HG02852 (cell line): ENCODE results near the gene NOL4L.
"Not testable (repeated sequence)": the region's sequence is repeated elsewhere in the genome, so short reads cannot be mapped to it uniquely, and the experiment has no call there.

ENCODE experiments used
- ATAC-seq: cut with Tn5 transposase; IDR thresholded peaks from one replicate; pipeline ENCODE4 v1.9.1; 2021; ENCODE audit warnings: mild to moderate bottlenecking, moderate library complexity; ENCODE audit not compliant: unreplicated experiment

NOL4L gene

GRCh38 chr20:32437391-32438074 lies 147.6 kb downstream of the NOL4L start:
- no peak for ATAC-seq

GRCh38 chr20:32436968-32437367 lies 148.2 kb downstream of the NOL4L start:
- ATAC-seq: no peak

DNA sequence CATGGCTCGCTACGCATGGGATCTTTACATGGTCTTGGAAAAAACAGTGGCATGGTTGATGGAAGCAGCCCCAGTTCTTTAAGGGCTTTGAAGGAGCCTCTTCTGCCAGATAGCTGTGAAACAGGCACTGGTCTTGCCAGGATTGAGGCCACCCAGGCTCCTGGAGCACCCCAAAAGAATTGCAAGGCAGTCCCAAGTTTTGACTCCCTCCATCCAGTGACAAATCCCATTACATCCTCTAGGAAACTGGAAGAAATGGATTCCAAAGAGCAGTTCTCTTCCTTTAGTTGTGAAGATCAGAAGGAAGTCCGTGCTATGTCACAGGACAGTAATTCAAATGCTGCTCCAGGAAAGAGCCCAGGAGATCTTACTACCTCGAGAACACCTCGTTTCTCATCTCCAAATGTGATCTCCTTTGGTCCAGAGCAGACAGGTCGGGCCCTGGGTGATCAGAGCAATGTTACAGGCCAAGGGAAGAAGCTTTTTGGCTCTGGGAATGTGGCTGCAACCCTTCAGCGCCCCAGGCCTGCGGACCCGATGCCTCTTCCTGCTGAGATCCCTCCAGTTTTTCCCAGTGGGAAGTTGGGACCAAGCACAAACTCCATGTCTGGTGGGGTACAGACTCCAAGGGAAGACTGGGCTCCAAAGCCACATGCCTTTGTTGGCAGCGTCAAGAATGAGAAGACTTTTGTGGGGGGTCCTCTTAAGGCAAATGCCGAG lies 148.8 kb downstream of the NOL4L start:
- no peak for ATAC-seq

GRCh38 chr20:32435449-32436107 lies 149.6 kb downstream of the NOL4L start:
- ATAC-seq: no peak

- no peak for ATAC-seq
These were observed 150.7 kb downstream of the NOL4L start for GRCh38 chr20:32434434-32434833.

DNA sequence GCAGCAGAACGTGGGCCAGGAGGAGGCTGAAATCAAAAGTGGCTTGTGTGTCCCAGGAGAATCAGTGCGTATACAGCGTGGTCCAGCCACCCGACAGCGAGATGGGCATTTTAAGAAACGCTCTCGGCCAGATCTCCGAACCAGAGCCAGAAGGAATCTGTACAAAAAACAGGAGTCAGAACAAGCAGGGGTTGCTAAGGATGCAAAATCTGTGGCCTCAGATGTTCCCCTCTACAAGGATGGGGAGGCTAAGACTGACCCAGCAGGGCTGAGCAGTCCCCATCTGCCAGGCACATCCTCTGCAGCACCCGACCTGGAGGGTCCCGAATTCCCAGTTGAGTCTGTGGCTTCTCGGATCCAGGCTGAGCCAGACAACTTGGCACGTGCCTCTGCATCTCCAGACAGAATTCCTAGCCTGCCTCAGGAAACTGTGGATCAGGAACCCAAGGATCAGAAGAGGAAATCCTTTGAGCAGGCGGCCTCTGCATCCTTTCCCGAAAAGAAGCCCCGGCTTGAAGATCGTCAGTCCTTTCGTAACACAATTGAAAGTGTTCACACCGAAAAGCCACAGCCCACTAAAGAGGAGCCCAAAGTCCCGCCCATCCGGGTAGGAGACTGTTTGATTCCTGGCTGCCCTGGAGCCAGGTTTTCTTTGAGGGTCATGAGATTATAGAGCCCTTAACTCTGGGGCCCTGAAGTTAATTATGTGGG lies 151.7 kb downstream of the NOL4L start:
- ATAC-seq: no peak

DNA sequence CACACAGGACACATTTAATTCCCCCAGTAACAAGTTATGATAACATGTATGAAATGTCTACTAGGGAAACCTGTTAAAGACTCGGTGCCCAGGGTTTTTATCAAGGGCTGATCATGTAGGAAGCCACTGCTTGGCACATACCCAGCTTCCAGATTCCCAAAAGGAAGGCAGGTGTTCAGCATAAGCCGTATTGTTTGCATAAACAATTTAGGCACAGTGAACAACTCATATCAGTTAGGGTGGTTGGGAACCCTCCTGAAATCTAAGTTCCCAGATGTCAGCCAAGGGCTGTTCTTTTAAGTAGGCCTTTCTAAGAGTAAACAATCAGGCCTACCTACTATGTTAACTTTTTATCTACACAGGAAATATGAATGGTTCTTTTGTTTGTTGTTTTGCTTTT lies 152.9 kb downstream of the NOL4L start:
- ATAC-seq: no peak

- ATAC-seq: no peak
These were observed 153.7 kb downstream of the NOL4L start for GRCh38 chr20:32431457-32431856.

- ATAC-seq: no peak
These were observed 155.3 kb downstream of the NOL4L start for GRCh38 chr20:32429745-32430360.

GRCh38 chr20:32429343-32429742 lies 155.8 kb downstream of the NOL4L start:
- ATAC-seq: no peak

DNA sequence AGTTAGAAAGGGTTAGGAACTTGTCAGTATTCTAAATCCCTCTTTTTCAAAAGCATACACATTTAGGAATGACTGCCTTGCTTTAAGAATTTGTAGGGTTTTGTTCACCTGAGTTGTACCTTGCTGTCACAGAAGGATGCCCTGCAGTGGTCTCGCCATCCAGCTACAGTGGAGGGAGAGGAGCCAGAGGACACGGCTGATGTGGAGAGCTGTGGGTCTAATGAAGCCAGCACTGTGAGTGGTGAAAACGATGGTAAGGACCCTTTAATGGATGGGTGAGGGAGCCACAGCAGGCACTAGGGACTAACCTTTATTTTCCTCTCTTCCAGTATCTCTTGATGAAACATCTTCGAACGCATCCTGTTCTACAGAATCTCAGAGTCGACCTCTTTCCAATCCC lies 157.1 kb downstream of the NOL4L start:
- no peak for ATAC-seq

- no peak for ATAC-seq
These were observed 163.8 kb downstream of the NOL4L start for GRCh38 chr20:32421290-32421689.

DNA sequence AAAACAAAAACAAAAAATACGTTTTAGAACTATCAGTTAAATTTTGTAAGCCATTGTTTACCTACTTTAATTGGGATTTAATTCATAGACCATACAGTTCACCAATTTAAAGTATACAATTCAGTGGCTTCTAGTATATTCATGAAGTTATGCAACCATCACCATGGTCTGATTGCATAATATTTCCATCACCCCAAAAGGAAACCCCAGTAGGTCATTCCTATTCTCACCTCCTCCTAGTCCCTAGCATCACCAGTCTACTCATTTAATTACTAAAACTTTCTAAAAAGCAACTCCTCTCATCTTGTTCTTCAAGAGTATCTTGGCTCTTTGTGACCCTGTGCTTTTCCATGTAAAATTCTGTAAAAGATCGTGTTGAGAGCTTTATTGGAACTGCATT lies 166.8 kb downstream of the NOL4L start:
- no peak for ATAC-seq

DNA sequence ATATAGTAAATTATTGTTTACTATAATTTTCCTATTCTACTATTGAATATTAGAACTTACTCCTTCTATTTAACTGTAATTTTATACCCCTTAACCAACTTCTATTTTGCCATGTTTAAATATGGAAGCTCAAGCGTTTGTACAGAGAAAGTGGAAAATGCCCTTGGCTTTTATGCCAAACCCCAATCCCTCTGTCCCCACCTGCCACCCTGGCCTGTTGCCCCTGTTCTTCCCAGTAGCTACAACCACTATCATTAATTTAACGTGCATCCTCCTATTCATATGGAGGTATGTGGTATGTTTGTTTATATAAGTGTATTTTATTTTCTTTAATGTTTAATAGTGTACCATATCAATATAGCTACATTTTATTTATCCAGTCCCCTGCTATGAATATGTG lies 168.9 kb downstream of the NOL4L start:
- no peak for ATAC-seq

DNA sequence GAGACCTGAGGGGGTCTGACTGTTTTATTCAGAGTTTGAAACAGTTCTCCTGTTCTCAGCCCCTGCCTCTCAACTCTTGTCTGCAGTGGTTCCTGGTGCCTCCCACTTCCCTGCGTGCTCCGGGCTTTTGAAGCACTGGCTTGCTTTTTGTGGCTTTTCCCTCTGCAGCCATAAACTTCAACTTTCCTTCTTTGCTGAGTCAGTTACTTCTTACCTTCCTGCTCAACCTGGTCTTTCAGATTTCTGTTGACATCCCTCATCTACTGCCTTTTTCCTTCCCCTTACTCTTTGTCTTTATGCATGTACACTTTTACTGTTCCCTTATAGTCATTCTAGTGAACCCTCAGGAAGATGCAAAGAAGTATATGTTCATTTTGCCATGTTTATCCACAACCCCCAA lies 169.6 kb downstream of the NOL4L start:
- ATAC-seq: no peak

GRCh38 chr20:32411955-32412706 lies 173.0 kb downstream of the NOL4L start:
- no peak for ATAC-seq

- not testable (repeated sequence) for ATAC-seq
These were observed 177.9 kb downstream of the NOL4L start for GRCh38 chr20:32407131-32407750.

DNA sequence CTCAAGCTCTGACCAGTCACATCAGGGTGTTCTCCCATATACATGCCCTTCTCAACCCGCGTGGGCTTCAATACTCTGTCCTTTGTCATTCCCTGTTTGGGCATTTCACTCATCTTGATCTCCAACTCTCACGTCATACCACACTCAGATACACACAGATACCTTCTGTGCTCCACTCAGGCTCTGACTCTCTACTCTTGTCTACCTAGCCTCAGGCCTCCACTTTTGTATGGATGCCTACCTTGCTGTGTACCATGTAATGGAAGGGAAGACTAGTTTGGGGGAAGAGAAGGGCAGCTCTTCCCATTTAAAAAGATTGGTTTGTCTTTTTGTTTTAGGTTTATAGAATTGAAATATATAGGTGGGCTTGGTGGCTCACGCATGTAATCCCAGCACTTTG lies 178.4 kb downstream of the NOL4L start:
- no peak for ATAC-seq

GRCh38 chr20:32404017-32404416 lies 181.1 kb downstream of the NOL4L start:
- no peak for ATAC-seq

- ATAC-seq: no peak
These were observed 184.7 kb downstream of the NOL4L start for GRCh38 chr20:32400476-32400875.
